Activated CD4-positive, alpha-beta T cell treated with anti-CD3 and anti-CD28 coated beads, Interleukin-2, amount 50 U/mL, for 48 hours (primary cell): Measurements from ENCODE around the gene AHSG.

Experiments
- DNase-seq, 2 experiments: peaks; one replicate each; pipeline ENCODE4 v3.0.0-alpha.2; 2020

Gene AHSG

GRCh38 chr3:186646106-186646505 lies 33.2 kb downstream of the AHSG start:
- no peak for DNase-seq

GRCh38 chr3:186646841-186647240 lies 34.0 kb downstream of the AHSG start:
- no peak for DNase-seq

- no peak for DNase-seq
These were observed 36.0 kb downstream of the AHSG start for GRCh38 chr3:186648851-186649250.

- DNase-seq = no peak
These were observed 38.9 kb downstream of the AHSG start for GRCh38 chr3:186651678-186652215.

GRCh38 chr3:186653080-186653707 lies 40.3 kb downstream of the AHSG start:
- DNase-seq = no peak

GRCh38 chr3:186653984-186654383 lies 41.1 kb downstream of the AHSG start:
- no peak for DNase-seq

GRCh38 chr3:186663361-186664118 lies 50.7 kb downstream of the AHSG start:
- no peak for DNase-seq

- DNase-seq = no peak
These were observed 51.2 kb downstream of the AHSG start for GRCh38 chr3:186664119-186664495.

GRCh38 chr3:186664506-186664905 lies 51.6 kb downstream of the AHSG start:
- no peak for DNase-seq

- DNase-seq = no peak
These were observed 52.8 kb downstream of the AHSG start, which contains the start of gene HRG for GRCh38 chr3:186665625-186666188. Gene HRG (plus strand): TSS chr3:186666014. CDS start chr3:186666032, 18 bp downstream.

GRCh38 chr3:186668426-186668825 lies 55.6 kb downstream of the AHSG start:
- no peak for DNase-seq

GRCh38 chr3:186669378-186670084 lies 56.7 kb downstream of the AHSG start:
- no peak for DNase-seq

GRCh38 chr3:186670155-186670554 lies 57.3 kb downstream of the AHSG start:
- no peak for DNase-seq
